Transverse colon (tissue), 3 donors: ENCODE data around the gene C16orf96.

Source experiments
- CTCF ChIP-seq, 5 experiments: fragments of 200-600 bp in 3 of 5; fragments of 450-650 bp in 2 of 5; sonication (generic) in 3 of 5; IDR thresholded peaks; 1 replicate in 2 of 5; 2 replicates in 3 of 5; pipeline ENCODE4 v1.5.1; 2016 to 2017; ENCODE audit warnings: antibody characterized with exemption in 5 of 5, inconsistent platforms in 3 of 5, mild to moderate bottlenecking in 2 of 5, moderate library complexity in 1 of 5
- EP300 ChIP-seq: sonication (generic); formaldehyde crosslinking; IDR thresholded peaks from one replicate; pipeline ENCODE4 v1.6.1; 2017; ENCODE audit warnings: antibody characterized with exemption, low read depth
- POLR2A ChIP-seq: fragments of 450-650 bp; IDR thresholded peaks from one replicate; pipeline ENCODE4 v1.6.1; 2016; ENCODE audit warnings: antibody characterized with exemption, mild to moderate bottlenecking, moderate library complexity

- no peak for TF ChIP-seq CTCF (IDR thresholded peaks at IDR 0.05)
- TF ChIP-seq EP300: no peak
- no peak for TF ChIP-seq POLR2A
Measured at GRCh38 chr16:4523686-4524085, 32.5 kb upstream of the C16orf96 start.
